ENCODE results near the gene TTLL12. TPM values are rescaled to one million over a fixed set of nuclear protein-coding genes. Genes with fewer than 3 reads are reported as not detected.

The TTLL12 gene
- total and polyA plus RNA-seq, 2 experiments from 2014 or later: 29.5 to 42.8 TPM

DNA sequence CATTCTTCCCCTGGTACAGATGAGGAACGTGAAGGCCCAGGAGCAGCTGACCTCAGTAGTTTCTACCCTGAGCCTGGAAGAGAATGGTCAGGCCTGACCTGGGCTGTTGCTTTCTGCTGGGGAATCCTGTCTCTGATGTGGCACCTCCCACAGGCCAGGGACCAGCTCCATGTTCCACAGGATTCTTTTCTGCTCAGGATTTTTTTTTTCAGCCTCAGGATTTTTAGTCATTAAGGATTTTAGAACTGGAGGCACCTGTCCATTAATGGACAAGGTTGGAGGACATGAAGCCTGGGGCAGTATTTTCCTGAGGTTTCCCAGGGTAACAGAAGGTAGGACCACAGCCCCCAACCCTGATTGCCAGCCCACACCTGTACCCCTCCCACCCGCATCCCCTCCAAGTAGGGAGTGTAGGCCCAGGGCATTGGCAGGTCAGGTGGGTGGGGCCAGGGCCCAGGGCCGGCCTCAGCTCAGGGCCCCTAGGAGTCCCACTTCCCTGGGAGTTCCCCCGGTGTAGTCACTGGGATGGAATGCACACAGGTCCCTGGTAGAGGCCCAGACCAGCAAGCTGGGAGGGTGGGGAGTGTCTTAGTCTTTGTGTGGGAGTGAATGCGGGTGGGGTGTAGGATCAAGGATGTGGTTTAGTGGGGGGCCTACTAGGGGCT is 60.3 kb downstream of the TTLL12 start:
- Histone ChIP-seq H3K36me3 (ENCODE audit: low read depth) (no peaks in the 10 kb centered on the region), H3K79me2 (ENCODE audit: insufficient read depth) (no peaks in the 10 kb centered on the region), H3K27ac (no peak overlapping the region), H3K4me3 (no peak overlapping the region), H3K9me2 (ENCODE audit: insufficient read depth) (no peaks in the 10 kb centered on the region), H3K9ac (no peak overlapping the region), H3F3A (ENCODE audit: insufficient read depth) (no peaks in the 10 kb centered on the region), H3K4me1 (ENCODE audit: insufficient read depth) (peaks cover 13% of the 10 kb centered on the region), H3K9me3 (ENCODE audit: low read depth) (no peaks in the 10 kb centered on the region), H2AFZ (no peak overlapping the region), H4K20me1 (ENCODE audit: insufficient read depth) (no peaks in the 10 kb centered on the region), H3K27me3 (replicated peaks; ENCODE audit: insufficient read depth) (no peaks in the 10 kb centered on the region), H3K4me2 (ENCODE audit: unreplicated experiment) (peak overlapping the region; percentile 17)
- WGBS, 2 experiments (ENCODE audit: low coverage in 1 of 2, low lambda C conversion rate in 2 of 2, missing lambda C conversion rate in 2 of 2): 57 to 62% methylated on average over 5 of the region's 5 CpGs
- in situ Hi-C loops (cut with MboI): no loop called here
- TF ChIP-seq EZH2 (IDR thresholded peaks at IDR 0.05; ENCODE audit: insufficient read depth, poor library complexity, severe bottlenecking) (no peak), EZH2phosphoT487 (IDR thresholded peaks at IDR 0.05; ENCODE audit: insufficient read depth, low read depth) (no peak)
- DNase-seq: peak; percentile 83

DNA sequence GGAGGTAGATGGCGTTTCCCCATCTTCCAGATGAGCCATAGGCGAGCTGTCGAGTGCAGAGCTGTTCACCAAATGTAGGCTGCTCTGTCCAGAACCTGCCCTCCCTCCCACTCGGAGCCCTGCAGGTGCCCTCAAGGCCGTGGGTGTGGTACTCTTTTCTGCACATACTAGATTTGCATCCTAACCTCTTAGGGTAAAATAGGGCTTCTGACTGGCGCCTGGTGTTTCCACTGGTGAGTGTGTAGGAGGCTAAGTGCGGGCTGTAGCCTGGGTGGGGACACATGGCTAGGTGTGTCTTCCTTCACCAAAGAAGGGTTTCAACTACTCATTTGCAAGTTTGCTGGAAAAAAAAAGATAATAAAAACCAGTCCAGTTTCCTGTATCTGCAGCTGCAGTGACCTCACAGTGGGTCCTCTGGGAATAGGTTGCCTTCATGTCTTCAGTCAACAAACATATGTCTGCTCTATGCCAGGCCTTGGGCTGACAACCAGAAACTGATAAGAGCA is 67.9 kb downstream of the TTLL12 start:
- Histone ChIP-seq H2AFZ (no peak overlapping the region), H3K4me2 (ENCODE audit: unreplicated experiment) (no peak overlapping the region), H3F3A (ENCODE audit: insufficient read depth) (no peaks in the 10 kb centered on the region), H3K9ac (no peak overlapping the region), H4K20me1 (ENCODE audit: insufficient read depth) (no peaks in the 10 kb centered on the region), H3K27me3 (replicated peaks; ENCODE audit: insufficient read depth) (no peaks in the 10 kb centered on the region), H3K79me2 (ENCODE audit: insufficient read depth) (no peaks in the 10 kb centered on the region), H3K9me2 (ENCODE audit: insufficient read depth) (no peaks in the 10 kb centered on the region), H3K4me3 (no peak overlapping the region), H3K36me3 (ENCODE audit: low read depth) (no peaks in the 10 kb centered on the region), H3K9me3 (ENCODE audit: low read depth) (no peaks in the 10 kb centered on the region), H3K27ac (no peak overlapping the region), H3K4me1 (ENCODE audit: insufficient read depth) (no peaks in the 10 kb centered on the region)
- TF ChIP-seq EZH2 (IDR thresholded peaks at IDR 0.05; ENCODE audit: insufficient read depth, poor library complexity, severe bottlenecking) (no peak), EZH2phosphoT487 (IDR thresholded peaks at IDR 0.05; ENCODE audit: insufficient read depth, low read depth) (no peak)
- 68 to 77% methylated on average over 7 of the region's 7 CpGs for WGBS, 2 experiments (ENCODE audit: low coverage in 1 of 2, low lambda C conversion rate in 2 of 2, missing lambda C conversion rate in 2 of 2)
- in situ Hi-C loops (cut with MboI): no loop called here
- no peak for DNase-seq

DNA sequence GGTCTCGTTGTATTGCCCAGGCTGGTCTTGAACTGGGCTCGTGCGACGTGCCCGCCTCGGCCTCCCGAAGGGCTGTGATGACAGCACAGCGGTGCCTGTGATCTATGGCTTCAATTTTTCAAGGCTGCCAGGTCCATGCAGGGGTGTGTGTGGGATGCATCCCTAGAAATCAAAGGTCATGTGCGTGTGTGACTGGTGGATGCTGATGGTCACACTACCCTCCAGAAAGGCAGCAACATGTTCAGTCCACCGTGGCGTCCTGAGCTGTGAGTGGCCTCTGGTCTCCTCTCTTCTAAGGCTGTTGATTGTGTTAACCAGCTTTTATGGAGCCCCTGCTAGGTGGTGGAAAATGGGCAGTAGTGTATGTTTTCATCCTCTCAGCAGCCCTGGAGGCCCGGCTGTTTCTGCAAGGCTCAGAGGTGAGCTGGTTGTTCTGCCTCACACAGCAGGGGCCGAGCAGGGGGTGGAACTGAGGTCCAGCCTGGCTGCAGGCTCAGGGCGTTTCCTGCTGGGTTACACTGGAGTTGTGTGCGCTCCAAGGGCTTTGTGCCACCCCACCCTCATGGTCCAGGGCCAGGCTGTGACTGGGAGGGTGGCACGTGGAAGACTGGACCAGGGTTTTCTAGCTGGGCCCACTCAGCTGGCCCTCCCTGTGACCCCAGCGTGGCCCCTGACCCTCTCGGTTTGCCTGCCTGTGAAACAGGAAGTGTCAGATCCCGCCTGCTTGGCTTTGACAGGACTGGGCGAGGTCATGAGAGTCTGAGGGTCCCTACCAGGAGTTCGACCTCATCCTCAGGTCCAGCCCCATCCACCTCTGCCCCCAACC is 68.7 kb downstream of the TTLL12 start:
- WGBS, 2 experiments (ENCODE audit: low coverage in 1 of 2, low lambda C conversion rate in 2 of 2, missing lambda C conversion rate in 2 of 2): 51 to 54% methylated on average over 21 of the region's 21 CpGs

DNA sequence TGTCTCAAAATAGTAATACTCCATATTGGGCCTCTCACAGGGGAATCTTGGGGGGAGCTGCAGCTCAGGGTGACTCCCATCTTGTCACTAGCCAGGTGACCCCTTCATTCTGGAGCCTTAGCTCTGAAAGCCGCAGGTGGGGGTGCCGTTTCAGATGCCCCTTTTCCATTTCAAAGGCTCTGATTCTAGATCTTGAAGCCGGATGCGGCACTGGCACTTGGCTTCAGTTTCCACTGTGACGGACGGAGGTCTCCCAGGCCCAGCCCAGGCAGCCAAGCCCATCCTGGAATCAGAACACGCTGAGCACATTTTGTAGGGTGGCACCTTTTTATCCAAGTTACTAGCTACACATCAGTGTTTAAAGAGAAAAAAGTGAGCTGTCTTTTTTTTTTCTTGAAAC is 70.0 kb downstream of the TTLL12 start:
- WGBS, 2 experiments (ENCODE audit: low coverage in 1 of 2, low lambda C conversion rate in 2 of 2, missing lambda C conversion rate in 2 of 2): 73 to 80% methylated on average over 7 of the region's 7 CpGs
- no peak overlapping the region for H2AFZ ChIP-seq
- no peaks in the 10 kb centered on the region for H3K4me1 ChIP-seq (ENCODE audit: insufficient read depth)
- no peak overlapping the region for H3K4me2 ChIP-seq (ENCODE audit: unreplicated experiment)
- DNase-seq: no peak
- H3K9ac ChIP-seq: no peak overlapping the region
- H3K36me3 ChIP-seq (ENCODE audit: low read depth): no peaks in the 10 kb centered on the region
- H3K4me3 ChIP-seq: no peak overlapping the region
- no peak for TF ChIP-seq EZH2phosphoT487 (IDR thresholded peaks at IDR 0.05; ENCODE audit: insufficient read depth, low read depth)
- TF ChIP-seq EZH2 (IDR thresholded peaks at IDR 0.05; ENCODE audit: insufficient read depth, poor library complexity, severe bottlenecking): no peak
- H3K9me2 ChIP-seq (ENCODE audit: insufficient read depth): no peaks in the 10 kb centered on the region
- H3K27me3 ChIP-seq (replicated peaks; ENCODE audit: insufficient read depth): peaks cover 4% of the 10 kb centered on the region
- no peaks in the 10 kb centered on the region for H3K9me3 ChIP-seq (ENCODE audit: low read depth)
- H3K79me2 ChIP-seq (ENCODE audit: insufficient read depth): no peaks in the 10 kb centered on the region
- in situ Hi-C loops (cut with MboI): no loop called here
- H3F3A ChIP-seq (ENCODE audit: insufficient read depth): no peaks in the 10 kb centered on the region
- H3K27ac ChIP-seq: no peak overlapping the region
- H4K20me1 ChIP-seq (ENCODE audit: insufficient read depth): no peaks in the 10 kb centered on the region

More for the DNA sequence above, 68.7 kb downstream of the TTLL12 start:
- in situ Hi-C loops (cut with MboI): no loop called here
- TF ChIP-seq EZH2 (IDR thresholded peaks at IDR 0.05; ENCODE audit: insufficient read depth, poor library complexity, severe bottlenecking) (no peak), EZH2phosphoT487 (IDR thresholded peaks at IDR 0.05; ENCODE audit: insufficient read depth, low read depth) (no peak)
- Histone ChIP-seq H3K27ac (no peak overlapping the region), H3K27me3 (replicated peaks; ENCODE audit: insufficient read depth) (no peaks in the 10 kb centered on the region), H3K4me2 (ENCODE audit: unreplicated experiment) (no peak overlapping the region), H3K9me2 (ENCODE audit: insufficient read depth) (no peaks in the 10 kb centered on the region), H3K36me3 (ENCODE audit: low read depth) (no peaks in the 10 kb centered on the region), H3K4me3 (no peak overlapping the region), H3K79me2 (ENCODE audit: insufficient read depth) (no peaks in the 10 kb centered on the region), H3K9ac (no peak overlapping the region), H3K9me3 (ENCODE audit: low read depth) (no peaks in the 10 kb centered on the region), H3K4me1 (ENCODE audit: insufficient read depth) (no peaks in the 10 kb centered on the region), H2AFZ (no peak overlapping the region), H3F3A (ENCODE audit: insufficient read depth) (no peaks in the 10 kb centered on the region), H4K20me1 (ENCODE audit: insufficient read depth) (no peaks in the 10 kb centered on the region)
- peak; percentile 54 for DNase-seq

Other genes starting within 250 kb of the TTLL12 start
- gene PACSIN2, start 172.0 kb downstream of the TTLL12 start, total RNA-seq (2014; rRNA removed; shearing (Covaris generic)): 35.5 and 43.7 TPM in 2 replicates
- 36.0 and 36.5 TPM in 2 replicates for gene PACSIN2, start 172.0 kb downstream of the TTLL12 start, polyA plus RNA-seq (2016; fragmentation: Nextera tagmentation; extraction: Ambion mirVana)
- 16.0 and 16.6 TPM in 2 replicates for gene TTLL1, start 97.7 kb downstream of the TTLL12 start, total RNA-seq (2014; rRNA removed; shearing (Covaris generic))
- 18.5 and 18.8 TPM in 2 replicates for gene TTLL1, start 97.7 kb downstream of the TTLL12 start, polyA plus RNA-seq (2016; fragmentation: Nextera tagmentation; extraction: Ambion mirVana)
- gene BIK, start 76.4 kb downstream of the TTLL12 start, total RNA-seq (2014; rRNA removed; shearing (Covaris generic)): not detected in 2 replicates
- not detected in 2 replicates for gene BIK, start 76.4 kb downstream of the TTLL12 start, polyA plus RNA-seq (2016; fragmentation: Nextera tagmentation; extraction: Ambion mirVana)
- gene MCAT, start 43.7 kb downstream of the TTLL12 start, total RNA-seq (2014; rRNA removed; shearing (Covaris generic)): 16.0 and 23.4 TPM in 2 replicates
- gene MCAT, start 43.7 kb downstream of the TTLL12 start, polyA plus RNA-seq (2016; fragmentation: Nextera tagmentation; extraction: Ambion mirVana): 17.6 and 18.2 TPM in 2 replicates
- gene TSPO, start 35.6 kb downstream of the TTLL12 start, total RNA-seq (2014; rRNA removed; shearing (Covaris generic)): 760 and 970 TPM in 2 replicates
- gene TSPO, start 35.6 kb downstream of the TTLL12 start, polyA plus RNA-seq (2016; fragmentation: Nextera tagmentation; extraction: Ambion mirVana): 896 and 938 TPM in 2 replicates
- not detected in 2 replicates for gene SCUBE1, start 156.2 kb upstream of the TTLL12 start, total RNA-seq (2014; rRNA removed; shearing (Covaris generic))
- not detected in 2 replicates for gene SCUBE1, start 156.2 kb upstream of the TTLL12 start, polyA plus RNA-seq (2016; fragmentation: Nextera tagmentation; extraction: Ambion mirVana)
- gene MPPED1, start 224.9 kb upstream of the TTLL12 start, total RNA-seq (2014; rRNA removed; shearing (Covaris generic)): not detected in 2 replicates
- not detected in 2 replicates for gene MPPED1, start 224.9 kb upstream of the TTLL12 start, polyA plus RNA-seq (2016; fragmentation: Nextera tagmentation; extraction: Ambion mirVana)